IPS DF 4.7 (cell line): Measurements from ENCODE around the gene TPCN1.

Experiments
- DNase-seq: peaks from one replicate; pipeline ENCODE4 v3.0.0-alpha.2; 2013; ENCODE audit warnings: low spot score; ENCODE audit errors: extremely low read depth

The TPCN1 gene

DNA sequence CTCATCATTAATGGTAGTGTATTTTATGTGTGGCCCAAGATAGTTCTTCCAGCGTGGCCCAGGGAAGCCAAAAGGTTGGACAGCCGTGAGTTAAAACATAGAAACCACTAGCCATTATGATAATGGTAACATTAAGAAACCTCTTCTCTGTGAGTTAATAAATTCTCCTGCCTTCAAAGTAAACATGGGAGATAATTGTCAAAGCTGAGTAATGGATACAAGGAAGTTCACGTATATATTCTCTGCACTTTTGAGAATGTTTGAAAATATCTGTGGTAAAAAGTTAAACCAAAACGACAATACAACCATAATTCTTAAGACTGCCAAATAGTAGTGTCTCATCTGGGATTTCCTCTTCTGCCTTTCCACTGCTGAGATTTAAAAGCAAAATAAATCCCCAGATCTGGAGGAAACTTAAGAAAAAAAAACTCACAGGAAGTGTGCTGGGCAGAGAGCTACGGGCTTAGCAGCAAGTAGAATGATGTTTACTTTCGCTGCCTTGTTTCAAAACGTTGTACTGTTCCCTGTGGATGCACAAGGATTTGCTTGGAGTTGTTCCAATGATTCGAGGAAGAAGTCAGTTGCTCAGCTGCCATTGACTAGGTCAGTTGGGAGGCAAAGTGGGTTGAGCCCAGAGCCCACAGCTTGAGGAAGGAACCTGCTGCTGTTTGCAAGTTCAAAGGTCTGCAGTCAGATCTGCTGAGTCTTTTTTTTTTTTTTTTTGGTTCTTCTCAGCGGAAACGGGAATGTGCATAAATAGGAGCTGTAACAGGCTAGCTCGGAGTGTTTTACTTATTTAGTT, 1.7 kb downstream of the TPCN1 start:
- no peak for DNase-seq

DNA sequence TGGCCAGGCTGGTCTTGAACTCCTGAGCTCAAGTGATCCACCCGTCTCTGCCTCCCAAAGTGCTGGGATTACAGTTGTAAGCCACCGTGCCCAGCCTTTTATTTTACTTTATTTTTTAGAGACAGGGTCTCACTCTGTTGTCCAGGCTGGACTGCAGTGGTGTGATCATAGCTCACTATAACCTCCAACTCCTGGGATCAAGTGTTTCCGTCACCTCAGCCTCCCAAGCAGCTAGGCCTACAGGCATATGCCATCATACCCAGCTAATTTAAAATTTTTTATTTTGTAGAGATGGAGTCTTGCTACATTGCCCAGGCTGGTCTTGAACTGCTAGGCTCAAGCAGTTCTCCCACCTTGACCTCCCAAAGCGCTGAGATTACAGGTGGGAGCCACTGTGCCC, 3.7 kb downstream of the TPCN1 start:
- no peak for DNase-seq

DNA sequence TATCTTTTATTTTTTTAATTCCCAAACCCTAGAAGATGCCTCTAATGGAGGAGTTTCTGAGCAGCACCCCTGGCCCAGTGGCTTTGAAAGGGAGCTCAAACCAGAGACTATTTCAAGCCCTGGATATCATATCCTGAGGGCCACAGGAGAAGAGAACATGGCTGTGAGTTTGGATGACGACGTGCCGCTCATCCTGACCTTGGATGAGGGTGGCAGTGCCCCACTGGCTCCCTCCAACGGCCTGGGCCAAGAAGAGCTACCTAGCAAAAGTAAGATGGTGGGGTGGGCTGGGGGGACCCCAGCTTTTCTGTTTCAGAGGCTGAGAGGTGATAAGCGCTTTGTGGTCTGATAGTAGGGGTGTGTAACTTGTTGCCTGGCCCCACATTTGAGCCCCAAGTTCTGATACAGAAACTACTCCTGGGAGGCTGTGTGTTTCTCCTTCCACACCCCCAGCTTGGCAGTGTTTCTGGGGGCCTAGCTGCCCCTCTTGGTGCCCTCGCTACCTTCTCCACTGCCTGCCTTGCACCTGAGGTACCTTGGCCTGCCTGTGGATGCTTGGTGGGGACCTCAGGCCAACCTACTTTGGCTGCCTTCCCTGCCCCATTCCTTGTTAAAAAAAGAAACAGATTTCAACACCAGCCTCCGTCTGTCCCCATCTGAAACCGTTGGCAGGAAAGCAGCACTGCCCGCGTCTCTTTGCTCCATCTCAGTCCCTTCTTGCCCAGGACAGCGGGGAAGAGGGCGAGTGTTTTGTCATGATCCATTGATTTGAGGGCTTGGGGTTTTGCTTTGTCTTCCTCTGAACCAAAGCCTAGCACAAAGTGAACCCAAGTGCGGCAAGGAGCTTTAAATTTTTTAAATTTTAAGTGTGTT, 5.7 kb downstream of the TPCN1 start:
- DNase-seq = no peak

DNA sequence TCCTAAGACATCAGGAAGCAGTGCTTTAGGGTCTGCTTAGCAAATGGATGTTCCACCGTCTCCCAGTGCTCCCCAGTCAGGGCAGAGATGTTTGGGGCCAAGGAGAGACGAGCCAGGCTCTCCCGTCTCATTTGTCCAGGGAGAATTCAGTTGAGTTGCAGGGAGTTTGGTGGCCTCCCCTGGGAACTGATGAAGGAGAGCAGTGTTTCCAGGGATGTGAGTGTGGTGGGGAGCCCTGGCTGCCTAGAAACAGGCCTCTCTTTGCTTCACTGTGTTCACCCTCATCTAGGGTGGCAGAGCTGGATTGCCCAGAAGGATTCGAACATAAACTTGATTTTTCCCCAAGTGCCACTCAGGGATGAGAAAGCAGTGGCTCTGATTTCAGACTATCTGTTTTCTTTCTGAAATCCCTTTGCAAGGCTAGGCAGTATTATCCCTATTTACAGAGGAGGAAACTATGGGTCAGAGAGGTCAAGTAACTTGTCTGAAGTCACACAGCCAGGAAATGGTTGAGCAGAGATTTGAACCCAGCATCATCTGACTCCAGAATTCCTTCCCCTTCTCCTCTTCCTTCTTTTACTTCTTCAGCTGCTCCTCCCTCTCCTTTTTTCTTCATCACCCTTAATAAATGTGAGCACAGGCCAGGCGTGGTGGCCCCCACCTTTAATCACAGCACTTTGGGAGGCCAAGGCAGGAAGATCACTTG, 6.6 kb downstream of the TPCN1 start:
- no peak for DNase-seq

DNA sequence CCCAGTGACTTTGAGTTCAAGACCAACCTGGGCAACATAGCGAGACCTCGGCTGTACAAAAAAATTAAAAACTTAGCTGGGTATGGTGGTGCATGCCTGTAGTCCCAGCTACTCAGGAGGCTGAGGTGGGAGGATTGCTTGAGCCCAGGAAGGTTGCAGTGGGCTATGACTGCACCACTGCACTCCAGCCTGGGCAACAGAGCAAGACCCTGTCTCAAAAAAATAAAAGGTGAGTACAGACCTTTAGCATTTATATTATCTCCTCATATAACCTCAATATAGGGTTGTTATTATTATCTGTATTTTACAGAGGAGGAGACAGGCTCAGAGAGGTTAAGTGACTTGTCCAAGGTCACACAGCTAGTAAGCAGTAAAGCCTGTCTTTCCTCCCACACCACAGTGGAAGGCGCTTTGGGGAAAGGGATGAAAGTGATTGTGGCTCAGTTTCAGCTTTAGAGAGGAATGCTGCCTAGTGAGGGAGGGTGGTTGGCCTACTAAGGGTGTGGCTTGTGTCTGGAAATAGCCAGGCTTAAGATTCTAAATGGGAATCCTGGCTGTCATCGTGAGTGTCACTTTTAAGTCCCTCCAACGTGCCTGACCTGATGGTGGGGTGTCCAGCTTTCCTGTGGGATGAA, 7.2 kb downstream of the TPCN1 start:
- DNase-seq = no peak

DNA sequence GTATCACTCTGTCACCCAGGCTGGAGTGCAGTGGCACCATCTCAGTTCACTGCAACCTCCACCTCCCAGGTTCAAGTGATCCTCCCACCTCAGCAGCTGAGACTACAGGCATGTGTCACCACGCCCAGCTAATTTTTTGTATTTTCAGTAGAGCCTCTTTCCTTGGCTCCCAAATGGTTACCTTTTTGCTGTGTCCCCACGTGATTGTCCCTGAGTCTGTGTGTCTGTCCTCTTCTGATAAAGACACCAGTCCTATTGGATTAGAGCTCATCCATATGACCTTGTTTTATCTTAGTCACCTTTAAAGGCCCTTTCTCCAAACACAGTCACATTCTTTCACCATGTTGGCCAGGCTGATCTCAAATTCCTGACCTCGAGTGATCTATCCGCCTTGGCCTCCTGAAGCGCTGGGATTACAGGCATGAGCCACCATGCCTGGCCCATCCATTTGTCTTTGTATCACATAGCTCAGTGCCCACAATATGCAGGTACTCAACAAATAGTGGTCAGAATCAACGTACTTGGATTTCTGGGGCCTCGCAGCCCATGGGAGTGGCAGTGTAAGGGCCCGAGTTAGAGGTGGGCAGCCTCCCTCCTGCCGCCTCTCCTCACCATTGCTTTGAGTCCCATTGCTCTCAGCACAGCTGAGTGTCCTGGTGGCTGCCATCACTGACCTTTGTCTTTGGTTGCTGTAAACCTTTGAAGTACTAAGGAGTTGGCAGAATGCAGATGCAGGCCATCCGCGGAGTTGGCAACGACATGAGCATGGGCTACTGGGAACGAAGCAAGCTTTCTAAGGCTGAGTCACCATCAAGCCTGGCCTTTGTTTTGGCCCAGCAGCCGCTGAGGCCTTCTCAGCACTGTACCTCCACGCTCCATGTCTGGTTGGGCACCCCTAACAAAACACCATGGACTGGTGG, 9.3 kb downstream of the TPCN1 start:
- no peak for DNase-seq

DNA sequence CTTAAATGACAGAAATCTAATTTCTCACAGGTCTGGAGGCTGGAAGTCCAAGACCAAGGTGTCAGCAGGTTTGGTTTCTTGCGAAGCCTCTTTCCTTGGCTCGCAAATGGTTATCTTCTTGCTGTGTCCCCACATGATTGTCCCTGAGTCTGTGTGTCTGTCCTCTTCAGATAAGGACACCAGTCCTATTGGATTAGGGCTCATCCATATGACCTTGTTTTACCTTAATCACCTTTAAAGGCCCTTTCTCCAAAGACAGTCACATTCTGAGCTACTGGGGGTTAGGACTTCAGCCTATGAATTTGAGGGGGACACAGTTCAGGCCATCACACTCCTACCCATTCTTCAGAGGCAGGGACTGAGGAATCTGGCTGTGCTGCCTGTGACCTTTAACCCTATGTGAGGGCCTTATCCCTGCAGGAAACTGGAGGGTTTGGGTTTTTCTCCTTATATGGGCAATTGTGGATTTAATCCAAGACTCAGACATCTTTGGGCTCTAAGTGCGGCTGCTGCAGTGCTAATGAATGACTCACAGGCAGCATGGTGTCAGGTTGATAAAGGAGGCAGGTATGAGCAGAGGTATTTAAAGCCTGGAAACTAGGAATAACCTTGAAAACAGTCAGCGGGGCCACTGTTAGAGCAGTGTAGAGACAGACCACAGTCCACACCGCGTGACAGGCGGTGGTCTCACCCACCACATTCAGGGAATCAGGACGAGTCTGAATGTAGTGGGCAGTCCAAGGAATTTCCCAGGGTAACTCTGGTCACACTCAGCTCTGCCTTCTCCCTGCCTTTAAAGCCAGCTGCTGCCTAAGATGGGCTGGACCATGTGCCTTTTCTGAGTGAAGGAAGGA, 10.2 kb downstream of the TPCN1 start:
- no peak for DNase-seq

DNA sequence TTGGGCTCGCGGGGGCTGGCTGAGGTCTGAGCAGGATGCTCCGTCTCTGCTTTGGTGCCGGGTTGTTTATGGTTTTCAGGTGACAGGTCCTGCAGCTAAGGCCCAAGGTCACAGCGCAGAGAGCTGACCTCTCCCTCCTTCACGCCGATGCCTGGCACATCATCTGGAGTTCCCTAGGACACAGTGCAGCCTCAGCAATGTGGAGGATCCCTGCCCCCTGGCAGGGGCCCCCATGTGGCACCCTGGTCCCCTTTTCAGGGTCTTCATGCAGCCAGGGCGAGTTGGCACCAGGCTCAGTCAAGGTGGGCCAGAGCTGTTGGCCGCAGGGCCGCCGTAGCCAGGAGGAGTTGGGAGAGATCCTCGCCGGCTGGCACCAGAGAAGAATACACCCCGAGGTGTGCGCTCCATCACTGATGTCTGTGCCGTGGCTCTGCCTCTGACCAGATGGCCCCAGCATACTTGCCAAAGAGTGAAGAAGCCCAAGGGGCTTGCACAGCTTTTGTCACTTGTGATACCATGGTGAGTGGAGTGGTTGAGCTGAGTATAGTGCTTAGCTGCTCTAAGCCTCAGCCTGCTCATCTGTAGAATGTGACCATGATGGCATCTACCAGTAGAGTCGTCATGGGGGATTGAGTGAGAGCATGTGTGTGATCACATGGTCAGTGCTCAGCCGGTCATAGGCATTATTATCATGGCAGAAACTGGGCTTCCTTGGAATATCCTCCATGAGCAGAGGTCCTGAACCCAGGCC, 11.0 kb downstream of the TPCN1 start:
- no peak for DNase-seq

DNA sequence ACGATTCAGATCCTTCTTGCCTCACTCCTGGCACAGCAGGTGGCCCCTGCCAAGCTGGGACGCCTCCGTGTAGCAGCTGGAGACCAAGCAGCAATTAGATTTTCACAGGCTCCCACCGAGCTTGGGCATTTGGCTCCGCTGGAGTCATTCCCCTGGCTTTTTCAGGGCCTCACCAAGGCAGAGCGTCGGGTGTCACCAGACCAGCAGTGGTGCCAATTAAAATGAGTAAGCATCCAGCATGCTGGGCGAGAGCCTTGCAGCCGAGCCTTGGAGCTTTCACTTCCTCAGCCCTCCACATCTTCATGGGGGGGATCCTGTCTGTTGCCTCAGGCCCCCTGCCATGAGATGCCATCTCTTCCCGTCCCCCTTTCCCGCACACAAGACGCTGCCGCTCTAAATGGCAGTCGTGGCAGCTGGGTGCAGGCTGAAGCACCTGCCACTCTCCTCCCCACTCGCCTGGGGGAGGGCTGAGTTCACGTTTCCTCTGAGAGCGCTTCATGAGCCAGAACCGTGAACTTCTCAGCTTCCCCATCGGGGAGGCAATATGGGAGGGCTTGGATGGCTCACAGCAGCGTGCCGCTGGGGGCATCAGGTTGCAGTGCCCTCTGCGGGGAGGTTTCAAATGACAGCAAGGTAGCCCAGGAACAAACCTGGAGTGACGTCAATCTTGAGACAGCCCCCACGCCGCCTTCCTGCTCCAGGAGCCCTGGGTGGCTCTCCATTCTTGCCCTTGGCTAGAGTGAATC, 11.7 kb downstream of the TPCN1 start:
- peak; percentile 81 for DNase-seq

DNA sequence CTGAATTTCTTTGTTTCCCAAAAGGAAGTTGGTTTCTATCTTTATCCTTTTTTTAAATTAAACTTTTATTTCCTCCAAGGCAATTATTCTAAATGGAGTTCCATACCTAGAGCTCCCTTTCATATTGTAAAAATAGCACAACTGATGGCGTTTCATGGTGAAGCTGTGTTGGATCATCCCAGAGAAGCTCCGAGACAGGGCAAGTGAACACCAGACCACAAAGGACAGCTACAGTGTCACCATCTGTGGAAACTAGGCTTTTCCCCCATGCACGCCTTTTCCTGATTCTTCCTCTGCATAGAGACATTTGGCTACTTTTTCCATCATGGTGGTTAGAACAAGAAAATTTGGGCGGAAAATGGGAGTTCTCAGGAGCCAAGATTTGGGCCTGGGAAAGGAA, 12.7 kb downstream of the TPCN1 start:
- DNase-seq = no peak

DNA sequence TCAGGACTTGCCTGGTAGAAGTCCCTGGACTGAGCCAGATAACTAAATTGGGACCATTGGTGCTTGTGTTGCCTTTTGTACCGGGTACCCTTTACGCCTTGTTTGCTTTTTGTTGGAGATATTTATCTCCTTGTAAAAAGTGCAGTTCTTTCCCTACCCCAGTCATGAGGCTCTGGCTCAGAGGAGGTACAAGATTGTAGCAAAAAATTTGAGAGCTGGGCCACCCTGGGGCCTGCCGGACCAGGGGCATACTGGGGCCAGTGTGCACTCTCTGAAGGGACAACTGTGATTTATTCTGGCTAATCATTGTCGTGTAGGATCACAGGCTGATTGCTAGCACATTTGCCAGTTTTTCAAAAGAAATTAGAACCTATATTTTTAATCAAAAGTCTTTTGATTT, 13.2 kb downstream of the TPCN1 start:
- no peak for DNase-seq

DNA sequence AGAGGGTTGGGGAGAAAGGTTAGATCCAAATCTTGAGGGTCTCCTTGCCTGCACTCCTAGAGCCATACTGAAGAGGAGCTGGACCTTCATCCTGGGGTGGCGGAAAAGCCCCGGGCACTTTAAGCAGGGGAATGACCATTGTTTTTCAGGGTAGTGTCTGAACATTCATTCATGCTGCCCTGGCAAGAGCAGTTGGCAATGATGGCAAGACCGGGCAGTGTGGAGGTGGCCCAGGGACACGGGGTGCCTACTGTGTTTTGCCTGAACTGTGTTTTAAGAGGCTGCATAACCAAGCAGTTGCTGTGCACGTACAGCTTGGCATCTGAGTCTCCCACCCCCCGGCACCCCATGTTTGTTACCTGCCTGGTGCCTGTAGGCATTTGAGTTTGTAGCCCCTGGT, 14.7 kb downstream of the TPCN1 start:
- no peak for DNase-seq

DNA sequence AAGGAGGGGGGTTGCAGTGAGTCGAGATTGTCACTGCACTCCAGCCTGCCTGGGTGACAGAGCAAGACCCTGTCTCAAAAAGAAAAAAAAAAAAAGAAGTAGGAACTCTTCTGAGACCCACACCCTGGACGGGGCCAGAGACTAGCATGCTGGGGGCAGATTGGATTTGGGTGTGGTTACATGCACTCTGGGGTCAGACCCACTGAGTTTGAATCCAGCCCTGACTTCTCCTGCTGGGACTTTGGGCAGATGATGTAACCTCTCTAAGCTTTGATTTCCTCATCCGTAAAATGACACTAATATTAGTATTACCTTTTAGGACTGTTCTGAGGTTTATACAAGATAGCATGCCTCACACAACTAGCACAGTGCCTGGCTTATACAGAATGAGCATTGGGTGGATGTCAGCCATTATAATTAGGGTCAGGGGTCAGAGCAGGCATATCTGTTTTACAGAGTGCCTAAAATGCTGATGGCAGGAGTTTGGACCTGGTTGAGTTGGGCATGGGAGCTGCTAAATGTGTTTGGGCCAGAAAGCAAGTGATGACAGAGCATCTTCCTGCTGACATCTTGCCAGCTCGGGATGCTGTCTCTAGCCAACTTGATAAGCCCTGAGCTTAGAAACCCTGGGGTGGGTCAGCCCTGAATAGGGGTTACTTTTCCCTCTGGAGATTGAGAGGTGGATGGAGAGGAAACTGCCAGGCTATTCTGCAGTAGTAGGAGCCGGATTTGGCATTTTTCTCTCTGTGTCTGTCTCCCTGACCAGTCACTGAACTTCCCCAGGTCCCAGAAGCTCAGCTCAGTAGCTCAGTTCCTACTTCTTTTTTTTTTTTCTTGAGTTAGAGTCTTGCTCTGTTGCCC, 15.5 kb downstream of the TPCN1 start:
- DNase-seq = no peak

DNA sequence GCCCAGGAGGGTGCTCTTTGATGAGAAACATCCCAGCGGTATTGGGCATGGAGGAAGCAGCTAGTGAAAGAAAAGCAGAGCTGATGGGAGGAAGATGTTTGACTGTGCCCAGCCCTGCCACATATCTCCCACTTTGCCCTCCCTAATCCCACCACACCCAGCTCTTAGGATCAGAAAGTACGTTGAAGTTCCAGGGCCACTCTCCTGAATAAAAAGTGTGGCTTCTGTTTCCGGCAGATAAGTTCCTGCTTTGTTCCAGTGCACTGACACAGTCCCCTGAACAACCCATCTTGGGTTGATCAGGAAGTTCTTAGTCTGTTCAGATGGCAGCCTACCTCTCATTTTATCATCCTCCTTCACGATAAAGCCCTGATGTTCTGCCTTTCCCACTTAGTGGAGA, 16.5 kb downstream of the TPCN1 start:
- no peak for DNase-seq

DNA sequence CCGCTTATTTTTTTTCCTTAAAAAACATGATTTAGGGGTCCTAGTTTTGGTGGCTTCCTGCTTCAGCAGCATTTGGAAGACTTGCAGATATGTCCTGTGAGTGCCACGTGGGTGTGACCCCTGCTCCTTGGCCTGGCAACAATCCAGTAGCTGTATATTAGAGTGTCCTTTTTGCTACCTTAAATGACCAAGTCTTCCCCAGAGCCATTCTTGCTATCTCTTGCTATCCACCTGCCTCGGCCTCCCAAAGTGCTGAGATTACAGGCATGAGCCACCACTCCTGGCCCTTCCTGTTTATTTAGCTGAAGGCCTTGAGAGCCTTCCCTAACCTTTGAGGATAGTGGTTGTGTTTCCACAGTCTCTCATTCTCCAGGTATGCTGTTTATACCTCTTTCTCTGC, 17.0 kb downstream of the TPCN1 start:
- DNase-seq = no peak

DNA sequence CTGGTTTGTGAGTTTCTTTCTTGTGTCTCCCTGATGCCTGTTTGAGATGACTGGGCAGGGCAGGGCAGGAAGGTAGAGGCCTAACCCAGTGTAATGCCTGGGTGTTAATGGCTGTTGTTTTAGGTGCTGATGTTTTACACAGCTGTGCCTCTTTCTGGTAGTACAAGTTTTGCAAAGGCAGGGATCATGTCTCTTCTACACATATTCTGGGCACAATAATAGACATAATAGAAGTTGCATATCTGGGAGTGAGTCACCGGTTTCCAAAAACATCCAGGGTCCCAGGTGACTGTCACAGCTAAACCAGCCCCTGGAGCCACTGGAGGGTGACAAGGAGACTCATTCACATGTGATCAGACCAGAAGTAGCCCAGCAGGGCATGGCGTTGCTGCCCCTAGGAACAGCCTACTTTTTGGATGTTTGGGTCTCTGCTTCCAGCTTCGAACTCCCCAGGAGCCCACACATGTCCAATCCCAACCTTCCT, 18.1 kb downstream of the TPCN1 start:
- no peak for DNase-seq

DNA sequence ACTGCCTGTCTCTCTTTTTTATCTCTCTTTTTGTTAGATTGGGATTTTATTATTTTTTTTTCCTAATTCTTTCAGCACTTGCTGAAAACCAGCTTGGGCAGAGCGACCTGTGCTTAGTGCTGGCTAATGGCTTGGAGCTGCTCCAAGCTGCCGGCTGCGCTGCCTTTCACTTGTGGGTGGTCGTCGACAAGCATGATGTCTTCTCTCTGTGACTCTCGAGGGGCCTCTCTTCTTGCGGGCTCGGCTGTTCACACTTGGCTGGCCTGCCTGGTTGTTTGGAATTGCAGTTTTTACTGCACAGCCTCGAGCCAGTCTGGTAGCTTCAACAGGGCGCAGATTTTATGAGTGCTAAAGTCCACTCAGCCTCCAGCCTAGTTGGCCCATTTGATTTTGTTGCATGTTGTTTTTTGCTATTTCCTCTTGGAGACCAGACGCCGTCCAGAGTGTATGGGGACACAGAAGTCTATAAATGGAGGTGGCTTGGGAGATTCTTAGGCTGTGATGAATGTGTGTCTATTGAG, 18.6 kb downstream of the TPCN1 start:
- no peak for DNase-seq
